Thyroid gland (tissue), 4 donors: ENCODE measurements around the gene TANC1.

ENCODE experiments used
- POLR2A ChIP-seq, 2 donors: fragments of 450-650 bp; IDR thresholded peaks; one replicate each; pipeline ENCODE4 v1.6.1; 2017; ENCODE audit warnings: antibody characterized with exemption in 2 of 2, mild to moderate bottlenecking in 2 of 2, moderate library complexity in 1 of 2
- TF ChIP-seq, protein P1 (sequence below), 6 experiments: fragments of 200-600 bp in 3 of 6; fragments of 450-650 bp in 3 of 6; sonication (generic) in 3 of 6; IDR thresholded peaks; one replicate each; pipeline ENCODE4 v1.5.1; 2016 to 2019; ENCODE audit warnings: antibody characterized with exemption in 6 of 6, mild to moderate bottlenecking in 2 of 6, inconsistent platforms in 1 of 6, moderate library complexity in 1 of 6

DNA sequence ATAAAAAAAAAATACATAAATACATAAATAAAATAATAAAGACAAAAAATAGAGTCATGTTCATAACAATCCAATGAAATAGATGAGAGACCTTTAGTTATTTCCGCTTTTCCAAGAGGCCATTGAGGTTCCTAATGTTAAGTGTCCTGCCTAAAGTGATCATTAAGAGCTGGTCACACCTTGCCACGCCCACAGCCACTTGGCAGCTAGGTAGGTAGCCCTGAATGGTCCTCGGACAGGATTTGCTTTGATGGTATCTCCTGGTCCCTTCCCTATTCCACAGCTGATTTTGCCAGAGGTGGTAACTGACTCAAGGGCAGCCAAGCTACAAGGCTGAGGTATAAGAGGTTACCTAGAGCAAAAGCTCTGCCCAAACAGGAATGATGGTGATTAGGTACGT, 24.5 kb upstream of the TANC1 start:
- TF ChIP-seq, protein P1, sequence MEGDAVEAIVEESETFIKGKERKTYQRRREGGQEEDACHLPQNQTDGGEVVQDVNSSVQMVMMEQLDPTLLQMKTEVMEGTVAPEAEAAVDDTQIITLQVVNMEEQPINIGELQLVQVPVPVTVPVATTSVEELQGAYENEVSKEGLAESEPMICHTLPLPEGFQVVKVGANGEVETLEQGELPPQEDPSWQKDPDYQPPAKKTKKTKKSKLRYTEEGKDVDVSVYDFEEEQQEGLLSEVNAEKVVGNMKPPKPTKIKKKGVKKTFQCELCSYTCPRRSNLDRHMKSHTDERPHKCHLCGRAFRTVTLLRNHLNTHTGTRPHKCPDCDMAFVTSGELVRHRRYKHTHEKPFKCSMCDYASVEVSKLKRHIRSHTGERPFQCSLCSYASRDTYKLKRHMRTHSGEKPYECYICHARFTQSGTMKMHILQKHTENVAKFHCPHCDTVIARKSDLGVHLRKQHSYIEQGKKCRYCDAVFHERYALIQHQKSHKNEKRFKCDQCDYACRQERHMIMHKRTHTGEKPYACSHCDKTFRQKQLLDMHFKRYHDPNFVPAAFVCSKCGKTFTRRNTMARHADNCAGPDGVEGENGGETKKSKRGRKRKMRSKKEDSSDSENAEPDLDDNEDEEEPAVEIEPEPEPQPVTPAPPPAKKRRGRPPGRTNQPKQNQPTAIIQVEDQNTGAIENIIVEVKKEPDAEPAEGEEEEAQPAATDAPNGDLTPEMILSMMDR (IDR thresholded peaks at IDR 0.05): no peak
- TF ChIP-seq POLR2A (IDR thresholded peaks at IDR 0.05): no peak
